NT2/D1 (cell line): ENCODE measurements around the gene TWF1.
A peak's percentile ranks its signal among the peaks of the same experiment; 100 is the strongest.
"Not testable (repeated sequence)": the region's sequence is repeated elsewhere in the genome, so short reads cannot be mapped to it uniquely, and the experiment has no call there.

Experiments
- DNase-seq: peaks from one replicate; pipeline ENCODE4 v3.0.0-alpha.2; 2011; ENCODE audit warnings: low read depth, low spot score
- H3K27me3 ChIP-seq: 2 replicates; pipeline ENCODE4 v1.6.0; 2011; ENCODE audit warnings: mild to moderate bottlenecking; ENCODE audit not compliant: insufficient read length, insufficient read depth
- H3K36me3 ChIP-seq: 2 replicates; pipeline ENCODE4 v1.6.1; 2011; ENCODE audit warnings: mild to moderate bottlenecking, low read length, mixed read lengths; ENCODE audit not compliant: insufficient read depth, insufficient read length
- H3K4me1 ChIP-seq: 2 replicates; pipeline ENCODE4 v1.5.1; 2011; ENCODE audit not compliant: insufficient read depth, insufficient read length
- H3K4me3 ChIP-seq: 2 replicates; pipeline ENCODE4 v1.5.1; 2011; ENCODE audit warnings: low read depth; ENCODE audit not compliant: insufficient read length
- H3K9ac ChIP-seq: 2 replicates; pipeline ENCODE4 v1.6.0; 2011; ENCODE audit warnings: low read depth; ENCODE audit not compliant: insufficient read length
- H3K9me3 ChIP-seq: 2 replicates; pipeline ENCODE4 v1.5.1; 2011; ENCODE audit warnings: mild to moderate bottlenecking, low read length; ENCODE audit not compliant: insufficient read depth
- SUZ12 ChIP-seq: IDR thresholded peaks from 2 replicates; pipeline ENCODE4 v1.6.1; 2011; ENCODE audit not compliant: insufficient read length, insufficient read depth; ENCODE audit errors: extremely low read depth
- YY1 ChIP-seq: IDR thresholded peaks from 2 replicates; pipeline ENCODE4 v1.6.1; 2011; ENCODE audit not compliant: insufficient read length, insufficient read depth
- ZNF274 ChIP-seq: IDR thresholded peaks from 2 replicates; pipeline ENCODE4 v1.6.1; 2011; ENCODE audit warnings: mild to moderate bottlenecking, low read depth, low read length

Gene TWF1

GRCh38 chr12:43805860-43806736 lies at the start of gene TWF1:
Gene TWF1, minus strand, starts transcription at chr12:43806317. Its CDS starts 72 bp downstream, at chr12:43806245.
- Histone ChIP-seq H3K4me3 (peak within 1 kb of the TSS; percentile 95), H3K27me3 (no peaks in the 10 kb centered on the region), H3K4me1 (no peaks in the 10 kb centered on the region), H3K36me3 (peaks cover 27% of the 10 kb centered on the region), H3K9ac (peak within 1 kb of the TSS; percentile 96), H3K9me3 (no peaks in the 10 kb centered on the region)
- peak; percentile 68 for DNase-seq
- TF ChIP-seq YY1 (no peak), SUZ12 (no peak), ZNF274 (no peak)

GRCh38 chr12:43852744-43853143 lies 46.6 kb upstream of the TWF1 start:
- Histone ChIP-seq H3K9me3 (0 out of 2 replicates have a peak, but pooled peaks cover 13% of the 10 kb centered on the region), H3K4me1 (no peaks in the 10 kb centered on the region), H3K36me3 (no peaks in the 10 kb centered on the region), H3K27me3 (no peaks in the 10 kb centered on the region), H3K9ac (no peak overlapping the region), H3K4me3 (no peak overlapping the region)
- DNase-seq = no peak
- no peak for TF ChIP-seq ZNF274
- no peak for TF ChIP-seq SUZ12
- no peak for TF ChIP-seq YY1

GRCh38 chr12:43848786-43849185 lies 42.7 kb upstream of the TWF1 start:
- no peaks in the 10 kb centered on the region for H3K4me1 ChIP-seq
- TF ChIP-seq ZNF274 (no peak), YY1 (no peak), SUZ12 (no peak)

GRCh38 chr12:43848226-43848507 lies 42.0 kb upstream of the TWF1 start:
- no peaks in the 10 kb centered on the region for H3K36me3 ChIP-seq
- no peak overlapping the region for H3K9ac ChIP-seq
- TF ChIP-seq ZNF274 = no peak
- TF ChIP-seq SUZ12 = no peak
- no peak for TF ChIP-seq YY1
- peaks cover 19% of the 10 kb centered on the region; the same call in 1 of the 2 replicates for H3K9me3 ChIP-seq
- no peak for DNase-seq
- no peaks in the 10 kb centered on the region for H3K27me3 ChIP-seq
- no peaks in the 10 kb centered on the region for H3K4me1 ChIP-seq
- no peak overlapping the region for H3K4me3 ChIP-seq

More at GRCh38 chr12:43848786-43849185, 42.7 kb upstream of the TWF1 start:
- Histone ChIP-seq H3K9me3 (peaks cover 19% of the 10 kb centered on the region; the same call in 1 of the 2 replicates), H3K27me3 (no peaks in the 10 kb centered on the region), H3K4me3 (no peak overlapping the region), H3K36me3 (no peaks in the 10 kb centered on the region), H3K9ac (no peak overlapping the region)
- DNase-seq = no peak

- not testable (repeated sequence) for DNase-seq, H3K36me3 ChIP-seq, H3K4me3 ChIP-seq, H3K4me1 ChIP-seq, H3K27me3 ChIP-seq, H3K9ac ChIP-seq
- H3K9me3 ChIP-seq = peaks cover 19% of the 10 kb centered on the region; the same call in 1 of the 2 replicates
These were observed 41.5 kb upstream of the TWF1 start for GRCh38 chr12:43847425-43848225.

- Histone ChIP-seq H3K4me1 (no peaks in the 10 kb centered on the region), H3K9ac (no peak overlapping the region), H3K27me3 (peaks cover 4% of the 10 kb centered on the region), H3K36me3 (no peaks in the 10 kb centered on the region), H3K4me3 (no peak overlapping the region), H3K9me3 (0 out of 2 replicates have a peak, but pooled peaks cover under 1% of the 10 kb centered on the region)
- TF ChIP-seq YY1 (no peak), SUZ12 (no peak), ZNF274 (no peak)
- DNase-seq = no peak
These were observed 36.1 kb upstream of the TWF1 start for GRCh38 chr12:43842259-43842658.

GRCh38 chr12:43841253-43841652 lies 35.1 kb upstream of the TWF1 start:
- Histone ChIP-seq H3K27me3 (peaks cover 14% of the 10 kb centered on the region), H3K9ac (no peak overlapping the region), H3K36me3 (no peaks in the 10 kb centered on the region), H3K9me3 (no peaks in the 10 kb centered on the region), H3K4me3 (no peak overlapping the region), H3K4me1 (no peaks in the 10 kb centered on the region)
- no peak for DNase-seq
- TF ChIP-seq SUZ12 = no peak
- TF ChIP-seq ZNF274 = no peak
- no peak for TF ChIP-seq YY1
